Hypothalamus (tissue), 51 donors: Measurements from ENCODE around the gene PROCA1.

Source experiments
- DNase-seq, 51 donors: peaks; one replicate each; lab custom pipeline; 2025; lab: John Stamatoyannopoulos, UW

PROCA1 gene, protein sequence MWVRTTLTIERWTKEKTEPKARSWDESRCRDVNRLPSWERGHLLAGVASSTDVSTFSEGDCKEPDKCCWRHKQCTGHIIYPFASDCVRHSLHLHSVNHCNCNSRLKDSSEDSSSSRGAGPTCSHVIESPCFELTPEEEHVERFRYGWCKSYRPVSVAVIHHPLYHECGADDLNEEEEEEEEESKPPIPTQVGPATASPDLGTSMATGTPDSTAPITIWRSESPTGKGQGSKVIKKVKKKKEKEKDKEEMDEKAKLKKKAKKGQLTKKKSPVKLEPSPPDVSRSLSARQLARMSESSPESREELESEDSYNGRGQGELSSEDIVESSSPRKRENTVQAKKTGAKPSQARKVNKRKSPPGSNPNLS

GRCh38 chr17:28711723-28712031 is at the start of gene PROCA1:
PROCA1 (minus strand) TSS chr17:28711888; CDS start chr17:28711660, 228 bp downstream.
- peak in 2 of 51 donors; percentile 50 to 55 for DNase-seq

GRCh38 chr17:28760601-28761562 is 49.2 kb upstream of the PROCA1 start:
- DNase-seq: peak in 31 of 51 donors; percentile 10 to 68 (median 50)

DNA sequence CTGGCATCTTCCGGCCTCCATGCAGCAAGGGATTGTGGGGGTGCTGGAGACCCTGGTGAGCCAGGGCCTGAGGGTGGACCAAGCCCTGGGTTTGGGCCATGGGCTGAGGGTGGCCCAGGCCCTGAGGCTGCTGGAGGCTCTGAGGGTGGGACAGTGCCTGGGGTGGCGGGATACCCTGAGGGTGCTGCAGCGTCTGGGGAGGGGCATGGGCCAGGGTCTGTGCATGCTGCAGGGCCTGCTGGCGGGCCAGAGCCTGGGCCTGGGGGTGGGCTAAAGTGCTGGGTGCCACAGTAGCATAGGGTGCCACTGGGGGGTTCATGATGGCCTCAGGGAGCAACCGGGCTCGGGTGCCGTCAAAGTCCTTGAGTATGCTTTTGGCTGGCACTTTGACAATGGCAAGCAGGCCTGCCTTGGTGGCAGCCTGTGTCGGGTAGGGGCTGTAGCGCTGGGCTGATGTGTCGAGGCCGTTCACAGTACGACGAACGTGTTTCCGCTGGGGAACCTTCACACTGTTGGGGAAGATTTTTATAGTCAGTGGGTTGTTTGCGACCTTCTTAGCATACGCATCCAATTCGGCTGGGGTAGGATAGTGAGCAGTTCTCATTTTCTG is 47.7 kb upstream of the PROCA1 start:
- no peak for DNase-seq

DNA sequence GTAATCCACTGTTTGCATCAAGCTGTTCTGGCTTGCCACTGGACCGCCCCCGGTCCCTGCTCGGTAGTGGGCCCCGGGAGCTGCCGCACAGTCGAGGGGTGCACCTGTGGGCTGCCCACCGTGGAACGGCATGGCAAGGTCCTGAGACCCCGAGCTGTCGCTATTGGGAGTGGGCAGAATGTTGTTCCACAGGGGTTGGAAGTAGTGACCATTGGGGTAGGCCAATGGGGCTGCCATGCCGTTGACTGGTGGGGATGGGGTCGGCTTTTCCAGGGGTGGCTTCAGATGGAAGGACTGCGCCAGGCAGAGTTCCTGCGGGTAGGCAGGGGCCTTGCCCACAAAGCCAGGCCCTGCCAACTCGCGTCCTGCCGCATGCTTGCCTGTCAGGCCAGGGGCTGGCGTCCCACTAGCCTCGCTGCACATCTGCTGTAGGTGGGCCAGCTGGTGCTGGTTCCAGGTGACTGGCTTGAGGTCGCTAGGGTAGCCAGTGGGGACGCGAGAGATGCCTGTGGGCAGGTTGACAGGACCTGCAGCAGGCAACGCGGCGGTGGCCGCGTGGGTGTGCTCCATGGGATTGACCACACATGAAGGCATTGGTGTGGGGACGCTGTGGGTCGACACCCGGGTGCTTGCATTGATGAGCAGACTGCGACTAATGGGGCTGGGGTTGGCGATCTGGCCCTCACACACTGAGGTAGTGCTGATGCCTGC is 46.9 kb upstream of the PROCA1 start:
- no peak for DNase-seq

GRCh38 chr17:28756049-28756804 is 44.5 kb upstream of the PROCA1 start:
- DNase-seq: no peak

DNA sequence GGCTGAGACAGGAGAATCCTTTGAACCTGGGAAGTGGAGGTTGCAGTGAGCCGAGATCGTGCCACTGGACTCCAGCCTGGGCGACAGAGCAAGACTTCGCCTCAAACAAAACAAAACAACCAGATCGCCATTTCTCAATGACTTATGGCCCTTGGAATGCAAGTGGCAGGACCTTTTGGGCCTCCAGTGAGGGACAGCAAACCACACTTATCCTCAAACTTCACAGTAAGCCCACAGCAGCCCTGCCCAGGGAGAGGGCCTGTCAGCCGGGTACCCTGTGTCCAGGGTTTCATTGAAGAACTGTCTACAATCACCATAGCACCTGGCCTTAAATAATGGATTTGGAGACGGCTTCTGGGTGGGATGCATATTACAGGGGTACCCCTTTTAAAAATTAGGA is 43.8 kb upstream of the PROCA1 start:
- DNase-seq: no peak

DNA sequence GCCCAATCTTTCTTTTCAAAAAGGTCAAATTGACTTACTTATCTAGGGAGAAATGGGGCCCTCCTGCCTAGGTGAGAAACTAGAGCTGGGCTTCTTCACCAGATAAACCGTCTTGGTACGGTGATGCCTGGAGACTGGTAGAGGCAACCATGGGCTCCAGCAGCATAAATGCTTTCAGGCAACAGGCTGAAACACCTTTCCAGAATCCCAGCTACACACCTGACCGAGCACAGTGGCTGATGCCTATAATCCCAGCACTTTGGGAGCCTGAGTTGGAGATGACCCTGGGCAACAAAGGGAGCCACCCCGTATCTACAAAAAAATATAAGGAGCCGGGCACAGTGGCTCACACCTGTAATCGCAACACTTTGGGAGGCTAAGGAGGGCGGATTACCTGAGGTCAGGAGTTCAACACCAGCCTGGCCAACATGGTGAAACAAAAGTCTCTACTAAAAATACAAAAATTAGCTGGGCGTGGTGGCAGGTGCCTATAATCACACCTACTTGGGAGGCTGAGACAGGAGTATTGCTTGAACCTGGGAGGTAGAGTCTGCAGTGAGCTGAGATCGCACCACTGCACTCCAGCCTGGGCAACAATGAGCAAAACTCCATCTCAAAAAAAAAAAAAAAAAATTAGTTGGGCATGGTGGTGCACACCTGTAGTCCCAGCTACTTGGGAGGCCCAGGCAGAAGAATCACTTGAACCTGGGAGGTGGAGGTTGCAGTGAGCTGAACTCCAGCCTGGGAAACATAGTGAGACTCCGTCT is 40.1 kb upstream of the PROCA1 start:
- DNase-seq: no peak

- peak; percentile 12 to 95 (median 82) for DNase-seq
Observed at GRCh38 chr17:28750178-28751047, 38.7 kb upstream of the PROCA1 start.

GRCh38 chr17:28749516-28750177 is 38.0 kb upstream of the PROCA1 start:
- DNase-seq: no peak

DNA sequence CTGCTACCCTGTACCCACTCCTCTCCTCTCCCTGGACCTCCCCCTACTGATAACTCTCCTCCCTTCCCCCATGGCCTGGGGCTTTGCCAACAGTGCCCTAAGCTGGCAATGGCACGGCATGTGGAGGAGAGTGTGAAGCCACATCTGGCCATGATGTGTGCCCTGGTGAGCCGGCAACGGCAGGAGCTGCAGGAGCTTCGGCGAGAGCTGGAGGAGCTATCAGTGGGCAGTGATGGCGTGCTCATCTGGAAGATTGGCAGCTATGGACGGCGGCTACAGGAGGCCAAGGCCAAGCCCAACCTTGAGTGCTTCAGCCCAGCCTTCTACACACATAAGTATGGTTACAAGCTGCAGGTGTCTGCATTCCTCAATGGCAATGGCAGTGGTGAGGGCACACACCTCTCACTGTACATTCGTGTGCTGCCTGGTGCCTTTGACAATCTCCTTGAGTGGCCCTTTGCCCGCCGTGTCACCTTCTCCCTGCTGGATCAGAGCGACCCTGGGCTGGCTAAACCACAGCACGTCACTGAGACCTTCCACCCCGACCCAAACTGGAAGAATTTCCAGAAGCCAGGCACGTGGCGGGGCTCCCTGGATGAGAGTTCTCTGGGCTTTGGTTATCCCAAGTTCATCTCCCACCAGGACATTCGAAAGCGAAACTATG is 37.3 kb upstream of the PROCA1 start:
- no peak for DNase-seq

- DNase-seq: no peak
Observed at GRCh38 chr17:28747801-28748750, 36.4 kb upstream of the PROCA1 start.

- DNase-seq: peak in 41 of 51 donors; percentile 23 to 91 (median 63)
Observed at GRCh38 chr17:28747051-28747691, 35.5 kb upstream of the PROCA1 start.

DNA sequence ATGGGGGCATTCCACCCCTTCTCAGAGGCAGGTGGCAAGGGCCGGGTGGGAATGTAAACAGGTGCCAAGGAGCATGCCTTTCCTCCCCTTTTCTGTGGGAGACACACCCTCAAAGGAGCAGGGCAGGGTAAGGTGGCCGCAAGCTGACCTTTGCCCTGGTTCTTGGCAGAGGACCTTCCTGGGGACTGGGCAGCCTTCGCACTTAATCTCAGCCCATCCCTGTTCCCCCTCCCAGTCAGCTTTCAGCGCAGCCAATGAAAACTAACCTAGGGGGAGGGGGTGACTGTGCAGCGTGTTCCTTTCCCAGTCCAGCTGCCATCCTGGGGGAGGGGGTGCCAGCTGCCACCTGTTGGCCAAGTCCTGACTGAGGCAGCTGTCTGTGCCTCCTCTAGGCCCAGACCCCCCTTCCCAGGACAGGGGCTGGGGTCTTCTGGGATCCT is 34.9 kb upstream of the PROCA1 start:
- DNase-seq: peak in 42 of 51 donors; percentile 23 to 86 (median 64)

DNA sequence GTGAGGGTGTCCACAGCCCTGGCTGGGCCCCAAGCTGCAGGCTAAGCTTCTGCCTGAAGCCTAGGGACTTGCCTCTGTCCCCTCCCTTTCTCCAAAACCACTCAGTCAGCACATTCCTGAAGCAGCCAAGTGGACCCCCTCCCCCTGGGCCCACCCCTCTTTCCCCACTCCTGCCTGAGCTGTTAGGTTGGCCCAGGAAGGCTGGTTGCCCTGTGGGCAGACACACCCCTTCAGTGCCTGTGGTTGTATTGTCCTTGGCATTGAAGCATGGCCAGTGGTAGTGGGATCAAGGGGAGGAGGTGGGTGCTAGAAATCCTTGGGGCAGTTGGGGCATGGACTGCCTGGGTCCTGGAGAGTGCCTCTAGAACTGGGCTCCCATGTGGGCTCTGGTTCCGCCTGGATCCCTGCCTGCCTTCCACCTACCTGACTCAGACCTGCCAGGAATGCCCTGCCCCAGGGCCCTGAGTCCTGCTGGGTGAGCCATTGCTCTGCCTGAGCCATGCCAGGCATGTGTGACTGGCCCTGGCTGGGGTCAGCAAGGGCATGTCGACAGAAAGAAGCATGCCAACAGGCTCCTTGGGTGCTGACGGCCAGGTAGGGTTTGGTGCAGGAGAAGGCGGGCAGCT is 34.2 kb upstream of the PROCA1 start:
- DNase-seq: peak in 2 of 51 donors; percentile 27 to 52
